HG02884 (cell line): Measurements from ENCODE around the gene ARID5B.

Experiments used
- ATAC-seq: cut with Tn5 transposase; IDR thresholded peaks from one replicate; pipeline ENCODE4 v1.9.1; 2021; ENCODE audit warnings: mild to moderate bottlenecking, moderate library complexity; ENCODE audit not compliant: unreplicated experiment

The ARID5B gene

GRCh38 chr10:61903221-61903927 lies 1.9 kb downstream of the ARID5B start:
- peak; percentile 40 for ATAC-seq

DNA sequence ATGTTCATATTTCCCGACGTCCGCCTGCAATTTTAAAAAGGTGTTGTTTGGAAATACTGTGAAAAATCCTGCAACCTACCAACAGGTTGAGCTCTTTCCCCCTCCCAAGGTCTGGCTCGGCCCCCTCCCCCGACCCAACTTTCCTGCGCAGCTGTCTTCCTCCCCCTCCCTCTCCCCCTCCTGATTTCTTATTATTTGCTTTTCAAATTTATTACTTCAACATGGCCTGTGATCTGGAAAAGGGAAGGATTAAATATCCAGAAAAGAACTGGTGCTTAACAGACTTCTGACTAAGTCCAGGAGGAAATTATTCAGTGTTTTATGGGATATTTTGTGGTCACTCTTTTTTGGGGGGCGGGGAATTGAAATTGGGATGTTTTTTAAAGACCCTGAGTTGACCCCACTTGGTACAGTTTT lies 2.4 kb downstream of the ARID5B start:
- ATAC-seq: no peak

DNA sequence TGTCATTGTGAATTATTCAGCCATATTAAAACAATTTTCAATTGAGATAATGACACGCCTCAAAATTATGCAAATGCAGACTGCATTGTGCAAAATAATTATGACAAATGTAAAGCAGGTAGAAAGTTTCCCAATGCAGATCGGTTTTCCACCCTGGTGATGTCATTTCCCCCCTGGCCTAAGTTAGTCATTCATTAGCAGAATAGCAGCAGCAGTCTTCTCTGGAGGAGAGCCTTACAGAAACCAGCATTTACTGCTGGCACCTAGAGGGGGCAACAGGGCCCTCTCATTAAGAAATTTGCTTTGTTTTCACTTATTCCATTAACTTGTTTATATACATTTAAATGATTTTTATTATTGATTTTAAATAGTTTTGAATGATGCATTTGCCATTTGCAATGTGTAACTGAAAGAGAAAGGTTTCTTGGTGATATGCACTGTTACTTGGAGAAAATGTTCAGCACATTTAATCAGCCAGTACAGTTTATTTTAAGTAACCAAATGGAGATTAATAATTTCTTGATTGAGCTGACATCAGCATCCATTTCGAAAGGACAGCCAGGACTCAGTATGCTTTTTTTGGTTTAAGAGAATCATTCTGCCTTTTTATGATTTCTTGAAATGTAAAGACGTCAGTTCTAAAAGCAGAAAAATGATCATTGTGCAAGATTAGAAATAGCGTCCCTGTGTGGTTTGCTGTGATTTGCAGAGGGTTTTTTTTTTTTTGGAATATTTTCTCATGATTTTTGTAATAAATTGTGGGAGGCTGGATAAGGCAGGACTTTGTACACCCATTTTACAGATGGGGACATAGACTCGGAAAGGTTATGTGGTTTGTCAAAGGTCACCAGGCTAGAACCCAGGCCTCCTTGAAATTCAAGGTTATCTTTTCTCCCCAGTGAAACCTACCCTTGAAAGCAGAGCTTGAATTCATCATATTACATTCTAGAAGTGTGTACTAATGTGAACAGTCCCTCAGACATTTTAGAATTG lies 3.5 kb downstream of the ARID5B start:
- ATAC-seq: peak; percentile 34

- no peak for ATAC-seq
These were observed 4.5 kb downstream of the ARID5B start for GRCh38 chr10:61905837-61906561.

DNA sequence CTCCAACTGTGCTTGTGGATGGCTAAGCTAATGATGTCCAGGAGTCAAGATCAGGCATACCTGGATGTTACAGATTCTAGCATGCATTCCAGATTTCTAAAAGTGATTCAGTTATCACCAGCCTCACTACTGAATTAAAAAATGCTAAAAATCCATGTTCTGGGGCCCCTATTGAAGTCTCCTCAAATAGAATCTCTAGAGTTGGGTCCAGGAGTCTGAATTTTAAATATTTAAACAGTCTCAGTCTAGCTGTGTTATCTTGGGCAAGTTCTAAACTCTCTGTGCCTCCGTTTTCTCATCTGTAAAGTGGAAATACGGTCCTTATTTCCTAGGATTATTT lies 5.0 kb downstream of the ARID5B start:
- no peak for ATAC-seq

- ATAC-seq: no peak
These were observed 5.5 kb downstream of the ARID5B start for GRCh38 chr10:61907011-61907410.

DNA sequence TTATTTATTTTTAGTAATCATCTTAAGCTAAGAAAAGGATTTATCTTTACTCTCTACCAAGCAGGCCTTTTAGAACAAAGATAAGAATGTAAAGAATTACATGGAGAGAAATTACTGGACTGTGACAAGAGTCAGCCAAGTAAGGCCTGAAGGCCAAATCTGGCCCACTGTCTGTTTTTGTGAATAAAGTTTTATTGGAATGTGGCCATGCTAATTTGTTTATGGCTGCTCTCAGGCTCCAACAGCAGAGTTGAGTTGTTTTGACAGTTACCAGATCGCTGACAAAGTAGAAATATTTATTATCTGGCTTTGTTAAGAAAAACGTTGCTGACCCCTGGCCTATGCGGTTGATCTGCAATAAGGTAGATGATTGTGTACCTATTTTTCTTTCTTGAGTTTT lies 6.1 kb downstream of the ARID5B start:
- no peak for ATAC-seq

DNA sequence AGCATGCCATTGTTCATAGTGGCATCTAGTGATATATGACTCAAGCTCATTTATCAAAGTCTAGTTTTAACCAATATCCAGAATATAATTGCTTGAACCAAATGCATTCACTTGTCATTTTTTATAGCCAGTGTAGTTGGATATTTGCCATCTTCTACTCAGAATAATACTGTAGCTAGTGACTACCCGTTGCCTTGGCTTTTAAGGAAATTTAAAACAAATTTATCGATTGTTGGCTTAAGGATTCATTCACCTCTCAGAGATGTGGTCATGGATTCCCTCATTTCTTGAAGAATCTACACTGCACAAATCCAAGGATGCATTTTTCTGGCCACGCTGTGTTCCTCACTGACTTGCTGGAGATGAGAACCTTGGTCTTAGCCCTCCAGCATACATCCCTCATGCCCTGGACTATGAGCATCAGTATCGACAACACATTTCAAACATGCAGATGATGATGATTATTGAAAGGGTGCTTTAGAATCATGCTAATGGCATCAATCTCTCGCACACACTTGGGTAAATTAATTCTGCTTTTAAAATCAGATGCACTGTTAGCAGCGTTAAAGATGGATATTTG lies 8.8 kb downstream of the ARID5B start:
- no peak for ATAC-seq

- ATAC-seq: no peak
These were observed 9.4 kb downstream of the ARID5B start for GRCh38 chr10:61910894-61911293.

- ATAC-seq: no peak
These were observed 9.9 kb downstream of the ARID5B start for GRCh38 chr10:61911425-61911824.

- no peak for ATAC-seq
These were observed 11.5 kb downstream of the ARID5B start for GRCh38 chr10:61912981-61913380.

- ATAC-seq: no peak
These were observed 16.6 kb downstream of the ARID5B start for GRCh38 chr10:61918140-61918539.

GRCh38 chr10:61918989-61919388 lies 17.5 kb downstream of the ARID5B start:
- ATAC-seq: no peak

DNA sequence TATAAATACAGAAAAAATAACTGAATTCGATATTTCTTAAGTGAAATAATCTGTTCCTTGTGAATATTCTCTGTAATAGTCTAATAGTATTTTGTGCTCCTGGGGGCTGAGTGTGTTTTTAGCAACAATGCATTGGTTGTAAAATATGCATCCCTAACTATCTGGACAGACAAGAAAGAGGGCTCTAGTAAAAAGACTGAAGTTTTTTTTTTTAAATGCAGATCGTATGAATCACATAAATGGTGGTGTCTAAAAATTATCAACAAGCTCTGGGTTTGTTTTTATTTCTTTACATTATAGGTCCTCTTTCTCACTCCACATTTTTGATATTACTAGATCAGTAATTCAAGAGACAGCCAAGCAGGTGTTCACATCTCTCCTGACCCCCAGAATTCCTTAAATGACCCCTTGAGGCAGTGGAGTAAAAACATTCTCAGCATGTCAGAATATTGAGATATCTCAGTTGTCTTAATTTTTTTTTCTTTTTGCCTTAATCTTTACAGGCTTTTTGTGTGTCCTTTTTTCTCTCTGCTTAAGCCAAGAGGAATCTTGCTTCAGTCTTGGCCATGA lies 18.2 kb downstream of the ARID5B start:
- ATAC-seq: no peak

DNA sequence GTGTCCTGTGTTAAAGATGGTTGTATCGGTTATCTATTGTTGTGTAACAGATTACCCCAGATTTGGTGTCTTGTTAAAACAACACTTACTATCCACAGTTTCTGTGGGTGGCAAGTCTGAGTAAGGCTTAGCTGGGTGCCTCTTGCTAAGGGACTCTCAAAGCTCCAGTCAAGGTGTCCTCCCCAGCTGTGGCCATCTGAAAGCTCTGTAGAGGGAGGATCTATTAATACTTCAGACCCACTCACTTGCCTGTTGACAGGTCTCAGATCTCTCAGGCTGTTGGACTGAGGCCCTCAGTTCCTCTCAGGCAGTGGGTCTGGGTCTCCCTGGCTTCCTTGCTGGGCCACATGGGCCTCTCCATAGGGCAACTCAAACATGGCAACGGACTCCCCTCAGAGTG lies 19.6 kb downstream of the ARID5B start:
- peak; percentile 90 for ATAC-seq

- no peak for ATAC-seq
These were observed 21.9 kb downstream of the ARID5B start for GRCh38 chr10:61923210-61923949.

- ATAC-seq: no peak
These were observed 22.4 kb downstream of the ARID5B start for GRCh38 chr10:61923950-61924274.

DNA sequence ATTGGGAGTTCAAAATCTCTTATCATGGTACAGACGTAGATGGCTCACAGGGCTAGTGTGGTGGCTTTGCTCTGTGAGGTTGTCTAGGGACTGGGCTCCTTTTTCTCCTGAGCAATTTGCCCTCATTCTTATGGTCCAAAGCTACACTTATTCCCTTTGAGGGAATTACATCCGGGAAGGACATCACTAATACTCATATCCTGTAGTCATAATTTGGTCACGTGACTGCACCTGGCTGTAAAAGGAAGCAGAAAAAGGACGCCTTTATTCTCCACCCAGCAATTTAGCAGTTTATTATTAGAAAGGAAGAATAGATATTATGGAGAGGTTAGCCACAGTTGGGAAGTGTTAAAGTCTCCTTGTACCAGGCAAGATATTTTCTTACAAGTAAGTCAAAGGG lies 28.1 kb downstream of the ARID5B start:
- ATAC-seq: no peak

DNA sequence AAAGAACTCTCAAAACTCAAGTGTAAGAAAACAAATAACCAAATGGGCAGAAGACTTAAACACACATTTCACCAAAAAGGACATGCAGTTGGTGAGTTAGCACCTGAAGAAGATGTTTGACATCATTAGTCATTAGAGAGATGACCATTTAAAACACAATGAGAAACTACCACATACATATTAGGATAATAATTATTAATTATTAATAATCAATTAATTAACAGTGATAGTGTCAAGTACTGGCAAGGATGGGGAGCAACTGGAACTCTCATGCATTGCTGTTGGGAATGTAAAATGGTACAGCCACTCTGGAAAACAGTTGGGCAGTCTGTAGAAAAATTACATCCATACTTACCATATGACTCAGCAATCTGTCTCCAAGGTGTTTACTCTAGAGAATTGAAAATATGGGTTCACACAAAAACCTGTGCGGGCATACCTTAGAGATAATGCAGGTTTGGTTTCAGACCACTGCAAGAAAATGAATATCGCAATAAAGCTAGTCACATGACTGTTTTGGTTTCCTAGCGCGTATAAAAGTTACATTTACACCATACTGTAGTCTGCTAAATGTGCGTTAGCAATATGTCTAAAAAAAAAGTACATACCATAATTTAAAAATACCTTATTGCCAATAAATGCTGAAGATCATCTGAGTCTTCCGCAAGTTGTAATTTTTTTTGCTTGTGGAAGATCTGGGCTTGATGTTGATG lies 30.3 kb downstream of the ARID5B start:
- no peak for ATAC-seq
